Posterior cingulate gyrus (tissue), 11 donors: ENCODE data around the gene NEO1.
"Not testable (repeated sequence)": the region's sequence is repeated elsewhere in the genome, so short reads cannot be mapped to it uniquely, and the experiment has no call there.

Source experiments
- DNase-seq, 10 donors: peaks; one replicate each; pipeline versions ENCODE4 v3.0.0 to v3.0.0-alpha.2; 2020 to 2021; ENCODE audit warnings: mixed read lengths in 3 of 10
- intact Hi-C: fragments of 100-400 bp; cut with DNase I; formaldehyde crosslinking; loops from one replicate; pipeline ENCODE4 v1.15.1; 2023

NEO1 gene

DNA sequence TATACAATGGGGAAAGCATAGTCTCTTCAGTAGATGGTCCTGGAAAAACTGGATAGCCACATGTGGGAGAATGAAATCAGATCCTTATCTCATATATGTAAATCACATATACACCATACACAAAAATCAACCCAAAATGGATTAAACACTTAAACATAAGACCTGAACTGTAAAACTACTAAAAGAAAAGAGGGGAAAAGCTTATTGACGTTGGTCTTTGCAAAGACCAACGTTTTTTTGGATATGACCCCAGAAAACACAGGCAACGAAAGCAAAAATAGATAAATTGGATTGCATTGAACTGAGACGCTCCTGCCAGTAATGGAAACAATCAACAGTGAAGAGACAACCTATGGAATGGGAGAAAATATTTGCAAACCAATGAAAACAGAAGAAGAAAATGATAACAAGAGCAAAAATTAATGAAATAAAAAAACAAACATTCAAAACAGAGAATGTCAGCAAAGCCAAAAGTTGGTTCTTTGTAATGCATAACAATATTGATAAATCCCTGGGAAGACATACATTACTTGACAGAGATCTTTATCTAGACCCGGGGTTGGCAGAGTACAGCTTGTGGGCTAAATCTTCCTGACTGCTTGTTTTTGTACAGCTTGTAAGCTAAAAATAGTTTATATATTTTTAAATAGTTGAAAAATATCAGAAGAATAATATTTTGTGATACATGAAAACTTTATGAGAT lies 86.9 kb downstream of the NEO1 start:
- intact Hi-C loops, result no loop called here
- DNase-seq, result no peak

GRCh38 chr15:73139744-73140553 lies 87.7 kb downstream of the NEO1 start:
- intact Hi-C loops, result no loop called here
- DNase-seq, result no peak

- DNase-seq, result no peak
- intact Hi-C loops, result no loop called here
These were observed 89.1 kb downstream of the NEO1 start for GRCh38 chr15:73141216-73141900.

DNA sequence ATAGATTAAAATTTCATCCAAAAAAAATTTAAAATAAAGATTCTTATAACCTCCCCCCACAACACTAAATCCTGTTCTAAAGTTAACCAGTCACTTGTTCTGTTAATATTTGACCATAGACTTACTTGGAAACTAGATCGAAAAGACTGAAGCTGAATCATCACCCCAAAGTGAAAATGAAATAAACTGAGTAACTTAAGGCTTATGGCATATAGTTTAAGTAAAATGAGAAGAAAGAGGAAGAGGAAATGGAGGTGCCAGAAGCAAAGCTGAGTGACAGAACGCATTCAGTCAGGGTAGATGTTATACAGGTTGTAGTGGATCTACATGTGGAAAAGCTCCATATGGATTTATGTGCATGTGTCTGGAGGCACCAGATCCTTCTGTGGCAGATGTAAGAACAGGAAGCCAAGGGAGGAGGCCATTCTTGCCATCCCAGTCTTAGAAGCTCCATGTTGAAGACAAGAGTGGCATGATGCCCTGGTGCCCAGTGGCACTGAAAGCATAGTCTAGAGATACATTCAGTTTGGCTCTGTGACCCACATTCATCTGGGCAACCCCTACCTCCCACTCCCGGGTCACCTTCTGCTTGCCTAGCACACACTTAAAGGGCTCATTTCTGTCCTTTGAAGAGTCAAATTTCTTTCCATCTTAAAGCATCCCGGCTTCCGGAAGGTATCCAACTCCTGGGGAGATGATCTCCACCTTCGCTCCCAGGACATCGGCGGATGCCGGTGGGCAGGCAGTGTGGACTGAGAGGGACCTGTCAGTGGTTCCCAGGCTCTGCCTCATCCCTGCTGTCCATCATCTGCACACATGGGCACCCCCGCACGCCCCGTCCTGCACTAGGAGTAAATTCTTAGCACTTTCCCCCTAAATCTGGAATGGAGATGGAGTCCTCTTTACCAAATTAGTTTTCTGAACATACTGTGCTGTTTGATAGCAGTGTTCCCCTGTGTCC lies 90.8 kb downstream of the NEO1 start:
- DNase-seq, result peak in 1 of 10 donors; percentile 58
- intact Hi-C loops, result no loop called here

GRCh38 chr15:73143763-73144155 lies 91.5 kb downstream of the NEO1 start:
- no peak for DNase-seq
- intact Hi-C loops, result no loop called here

DNA sequence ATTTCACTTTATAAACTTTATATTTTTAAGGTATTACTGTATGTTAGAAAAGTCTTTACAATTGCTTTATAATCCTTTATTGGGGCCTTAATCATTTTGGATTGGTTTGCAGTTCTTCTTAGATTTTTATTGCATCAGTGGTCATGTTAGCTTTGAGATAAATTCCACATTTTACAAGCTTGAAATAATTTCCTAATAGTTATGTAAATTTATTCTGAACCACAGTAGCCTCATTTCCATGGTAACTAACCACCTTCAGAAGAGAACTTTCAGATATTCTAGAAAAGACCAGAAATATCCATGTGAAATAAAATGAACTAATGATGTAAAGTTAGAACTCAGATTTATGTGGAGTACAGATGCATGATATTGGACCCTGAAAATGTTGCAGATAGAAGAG lies 94.2 kb downstream of the NEO1 start:
- DNase-seq, result no peak
- intact Hi-C loops, result no loop called here

DNA sequence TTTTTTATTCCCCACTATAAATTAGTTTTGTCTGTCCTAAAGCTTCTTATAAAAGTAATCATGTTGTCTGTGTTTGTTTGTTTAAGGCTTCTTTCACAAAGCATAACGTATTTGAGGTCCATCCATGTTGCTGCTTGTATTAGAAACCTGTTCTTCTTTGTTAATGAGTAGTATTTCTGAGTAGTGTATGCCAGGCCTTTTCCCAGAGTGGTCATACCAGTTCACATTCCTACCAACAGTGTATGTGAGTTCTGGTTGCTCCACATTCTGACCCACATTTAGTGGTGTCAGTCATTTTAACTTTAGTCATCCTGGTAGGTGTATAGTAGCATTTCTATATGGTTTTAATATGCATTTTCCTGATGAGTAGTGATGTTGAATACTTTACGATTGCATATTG lies 98.6 kb downstream of the NEO1 start:
- intact Hi-C loops, result no loop called here
- no peak for DNase-seq

- no peak for DNase-seq
- intact Hi-C loops, result no loop called here
These were observed 100.8 kb downstream of the NEO1 start for GRCh38 chr15:73153024-73153423.

- DNase-seq, result no peak
- intact Hi-C loops, result no loop called here
These were observed 101.2 kb downstream of the NEO1 start for GRCh38 chr15:73153447-73153846.

DNA sequence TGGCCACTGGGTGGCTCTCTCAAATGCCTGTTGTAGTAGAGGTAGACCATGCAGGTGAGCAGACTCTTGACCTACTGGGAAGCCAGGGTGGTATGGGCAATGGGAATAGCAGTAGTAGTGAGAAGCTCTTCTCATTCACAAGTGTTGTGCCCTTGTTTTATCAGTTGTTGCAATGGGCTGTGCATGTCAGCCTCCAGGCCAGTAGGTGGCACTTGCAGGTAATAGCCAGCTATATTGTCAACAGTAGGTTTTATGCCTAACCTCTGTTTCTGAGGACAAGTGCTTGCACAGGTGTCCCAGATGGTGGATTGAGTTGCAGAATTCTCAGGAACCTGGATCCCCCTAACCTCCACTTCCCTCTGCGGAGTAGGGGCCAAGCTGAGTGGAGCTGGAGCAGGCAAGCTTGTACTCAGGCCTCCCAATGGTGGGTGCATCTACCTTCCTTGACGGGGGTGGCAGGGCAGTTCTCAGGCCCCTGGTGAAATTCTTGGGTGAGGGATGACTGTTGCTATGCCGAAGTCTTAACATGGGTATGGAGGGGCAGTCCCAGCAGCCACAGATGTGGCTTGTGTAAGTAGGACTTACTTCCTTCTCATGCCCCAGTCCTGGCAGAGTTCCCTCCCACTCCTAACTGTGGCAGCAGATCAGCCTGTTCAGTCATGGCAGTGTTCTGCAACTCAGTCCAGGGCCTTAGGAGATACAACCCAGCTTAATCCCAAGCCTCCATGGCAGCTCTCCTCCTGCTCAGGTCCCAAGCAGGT lies 104.3 kb downstream of the NEO1 start:
- DNase-seq, result no peak
- intact Hi-C loops, result no loop called here

DNA sequence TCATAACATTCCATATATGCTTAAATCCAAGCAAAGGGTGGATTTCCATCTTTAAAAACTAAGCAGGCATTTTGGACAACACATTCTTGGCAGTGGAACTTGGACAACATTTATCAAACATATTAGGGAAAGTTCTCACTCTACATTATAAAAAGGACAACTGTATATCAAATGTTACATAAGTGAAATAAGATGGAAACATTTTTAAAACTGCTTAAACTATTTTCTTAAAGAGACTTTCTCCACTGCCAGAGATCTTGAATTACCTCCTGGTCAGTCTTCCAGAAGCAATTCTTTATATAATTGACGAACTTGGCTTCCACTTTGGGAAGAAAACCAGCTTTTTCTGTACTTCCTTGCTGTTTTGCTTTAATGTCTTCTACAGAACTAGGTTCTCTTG lies 109.3 kb downstream of the NEO1 start:
- DNase-seq, result no peak
- intact Hi-C loops, result no loop called here

DNA sequence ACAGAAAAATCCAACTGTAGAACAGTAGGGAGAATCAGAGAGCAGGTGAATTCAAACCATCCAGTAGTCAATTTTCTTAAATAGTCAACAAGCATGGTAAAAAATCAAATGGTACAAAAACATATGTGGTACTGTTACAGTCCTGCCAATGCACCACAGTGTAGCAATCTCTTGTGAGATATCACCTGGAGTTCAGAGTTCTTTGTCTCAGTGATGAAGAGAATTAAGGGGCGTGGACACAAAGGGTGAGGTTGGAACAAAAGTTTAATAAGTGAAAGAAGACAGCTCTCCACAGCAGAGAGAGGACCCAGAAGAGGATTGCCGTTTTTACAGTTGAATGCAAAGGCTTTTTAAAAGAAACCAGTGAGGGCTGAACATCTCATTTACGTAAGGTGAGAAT lies 113.2 kb downstream of the NEO1 start:
- intact Hi-C loops, result no loop called here

GRCh38 chr15:73165844-73166243 lies 113.6 kb downstream of the NEO1 start:
- DNase-seq, result no peak
- intact Hi-C loops, result no loop called here

More for the DNA sequence above, 113.2 kb downstream of the NEO1 start:
- no peak for DNase-seq

DNA sequence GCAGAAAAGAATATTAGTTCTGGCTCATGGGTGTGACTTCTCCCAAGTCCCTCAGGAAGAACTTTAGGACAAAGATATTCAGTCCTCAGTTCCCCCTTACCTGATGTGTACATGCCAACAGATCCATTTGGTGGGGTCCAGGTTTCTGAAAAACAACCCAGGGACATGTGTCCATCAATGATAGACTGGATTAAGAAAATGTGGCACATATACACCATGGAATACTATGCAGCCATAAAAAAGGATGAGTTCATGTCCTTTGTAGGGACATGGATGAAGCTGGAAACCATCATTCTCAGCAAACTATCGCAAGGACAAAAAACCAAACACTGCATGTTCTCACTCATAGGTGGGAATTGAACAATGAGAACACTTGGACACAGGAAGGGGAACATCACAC lies 114.4 kb downstream of the NEO1 start:
- intact Hi-C loops, DNase-seq: not testable (repeated sequence)

GRCh38 chr15:73168487-73168886 lies 116.2 kb downstream of the NEO1 start:
- intact Hi-C loops, result no loop called here
- no peak for DNase-seq

DNA sequence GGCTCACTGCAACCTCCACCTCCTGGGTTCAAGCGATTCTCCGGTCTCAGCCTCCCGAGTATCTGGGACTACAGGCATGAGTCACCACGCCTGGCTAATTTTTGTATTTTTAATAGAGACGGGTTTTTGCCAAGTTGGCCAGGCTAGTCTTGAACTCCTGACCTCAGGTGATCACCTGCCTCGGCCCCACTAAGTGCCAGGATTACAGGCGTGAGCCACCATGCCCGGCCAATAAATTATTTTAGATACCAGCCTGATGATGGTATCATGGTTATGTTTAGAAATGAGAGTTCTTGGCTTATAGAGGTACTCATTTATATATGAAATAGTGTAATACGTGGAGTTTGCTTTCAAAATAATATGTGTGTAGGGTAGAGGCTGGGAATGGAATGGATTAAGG lies 119.4 kb downstream of the NEO1 start:
- intact Hi-C loops, result no loop called here
- DNase-seq, result no peak

- DNase-seq, result no peak
- intact Hi-C loops, result no loop called here
These were observed 120.2 kb downstream of the NEO1 start for GRCh38 chr15:73172508-73172907.

- intact Hi-C loops, result no loop called here
- DNase-seq, result no peak
These were observed 121.9 kb downstream of the NEO1 start for GRCh38 chr15:73174171-73174570.

- DNase-seq, result no peak
- intact Hi-C loops, result no loop called here
These were observed 123.1 kb downstream of the NEO1 start for GRCh38 chr15:73175382-73175781.

GRCh38 chr15:73176598-73176997 lies 124.3 kb downstream of the NEO1 start:
- DNase-seq, result no peak
- intact Hi-C loops, result no loop called here
